Pancreas (tissue), 10 donors: ENCODE measurements around the gene WDR31. TPM values are rescaled to one million over a fixed set of nuclear protein-coding genes. Genes with fewer than 3 reads are reported as not detected.
A peak's percentile ranks its signal among the peaks of the same experiment; 100 is the strongest.
"Not testable (repeated sequence)": the region's sequence is repeated elsewhere in the genome, so short reads cannot be mapped to it uniquely, and the experiment has no call there.

ENCODE experiments used
- ATAC-seq, 4 donors: fragments of 200-7000 bp; cut with Tn5 transposase; one replicate each; pipeline versions ENCODE4 v1.8.0 to v1.9.1; 2020; ENCODE audit warnings: mild to moderate bottlenecking in 4 of 4, moderate library complexity in 4 of 4
- DNase-seq, 6 donors: peaks; one replicate each; pipeline ENCODE4 v3.0.0-alpha.2; 2020
- FAIRE-seq: peaks from 2 replicates; lab custom pipeline; 2012; peaks lifted over from hg19 to GRCh38; lab: Jason Lieb, UNC
- H3K27ac ChIP-seq, 4 donors: fragments of 200-600 bp; sonication (generic); 1 replicate in 3 of 4; 2 replicates in 1 of 4; pipeline versions ENCODE4 v1.5.0 to v1.8.0; 2020
- H3K27me3 ChIP-seq, 4 donors: fragments of 200-600 bp; one replicate each; pipeline ENCODE4 v1.8.0; 2021
- H3K36me3 ChIP-seq, 3 donors: fragments of 200-600 bp; sonication (generic) in 1 of 3; one replicate each; pipeline versions ENCODE4 v1.5.0 to v1.8.0; 2020 to 2021
- H3K4me1 ChIP-seq, 3 donors: fragments of 200-600 bp; one replicate each; pipeline ENCODE4 v1.8.0; 2021
- H3K4me3 ChIP-seq, 4 donors: fragments of 200-600 bp; sonication (generic) in 2 of 4; one replicate each; pipeline versions ENCODE4 v1.5.0 to v1.8.0; 2020 to 2021
- H3K9me3 ChIP-seq, 4 donors: fragments of 200-600 bp; one replicate each; pipeline ENCODE4 v1.8.0; 2021
- CTCF ChIP-seq, 4 donors: fragments of 200-600 bp; sonication (generic) in 3 of 4; IDR thresholded peaks; one replicate each; pipeline versions ENCODE4 v1.5.0 to v1.8.0; 2021; ENCODE audit warnings: antibody characterized with exemption in 4 of 4
- WGBS, 2 donors: extraction: QIAGEN DNeasy Blood & Tissue Kit; methylation state at CpG; one replicate each; pipeline ENCODE4 v1.1.7; 2013; 5-methylcytosine and 5-hydroxymethylcytosine counted together
- intact Hi-C, 3 donors: fragments of 100-400 bp; cut with DNase I; formaldehyde crosslinking; loops; one replicate each; pipeline versions ENCODE4 v1.11.1 to v1.14.2; 2022
- polyA plus RNA-seq, 2 donors: library from polyadenylated mRNA; stranded (reverse); fragments of 200-250 nt; gene quantifications; one replicate each; pipeline ENCODE4 v1.2.3, GENCODE V29; 2013
- total RNA-seq, 6 donors: library from RNA; stranded (reverse); fragmentation: NEBNext Ultra II Directional in 4 of 6; extraction: Animal tissue kit (Norgen Biotek cat#: 25700) in 4 of 6; gene quantifications; one replicate each; pipeline versions ENCODE4 v1.2.1 to v1.2.4, GENCODE V29; 2021 to 2023
- donor health status: healthy with polysubstance abuse.
- donor health status: DM: no; HTN: no; CAD: no; lungs with moderate emphysema.
- donor health status: DM: no; HTN: no; CAD: no.
- donor health status: control.
- donor health status: control.
- donor health status: Bipolar disorder and iron deficiency.
- donor health status: DM: yes; HTN: yes; CAD: no.
- donor health status: DM: no; HTN: no; CAD: no.
- donor health status: DM: no; HTN: no; CAD: no.
- donor health status: DM: yes; HTN: yes; CAD: no.

Gene WDR31
- total and polyA plus RNA-seq, 8 donors, result 1.2 to 4.5 (median 2.7) TPM

GRCh38 chr9:113386571-113387393 lies 46.7 kb upstream of the WDR31 start:
- FAIRE-seq (no peak), ATAC-seq (no peak), DNase-seq (peak in 1 of 6 donors; percentile 15)
- H3K27me3 ChIP-seq, result no peaks in the 10 kb centered on the region
- no peak for TF ChIP-seq CTCF (IDR thresholded peaks at IDR 0.05)
- peaks cover 0 to 24% (median 11%) of the 10 kb centered on the region in 3 donors for H3K36me3 ChIP-seq
- intact Hi-C loops, result no loop called here
- H3K4me1 ChIP-seq, result peaks cover 47 to 52% (median 51%) of the 10 kb centered on the region in 3 donors
- no peaks in the 10 kb centered on the region for H3K9me3 ChIP-seq
- 88 to 89% methylated on average over 4 of the region's 4 CpGs for WGBS, 2 donors
- H3K4me3 ChIP-seq, result no peak overlapping the region
- H3K27ac ChIP-seq, result peak overlapping the region; percentile 68 to 80 (median 75)

DNA sequence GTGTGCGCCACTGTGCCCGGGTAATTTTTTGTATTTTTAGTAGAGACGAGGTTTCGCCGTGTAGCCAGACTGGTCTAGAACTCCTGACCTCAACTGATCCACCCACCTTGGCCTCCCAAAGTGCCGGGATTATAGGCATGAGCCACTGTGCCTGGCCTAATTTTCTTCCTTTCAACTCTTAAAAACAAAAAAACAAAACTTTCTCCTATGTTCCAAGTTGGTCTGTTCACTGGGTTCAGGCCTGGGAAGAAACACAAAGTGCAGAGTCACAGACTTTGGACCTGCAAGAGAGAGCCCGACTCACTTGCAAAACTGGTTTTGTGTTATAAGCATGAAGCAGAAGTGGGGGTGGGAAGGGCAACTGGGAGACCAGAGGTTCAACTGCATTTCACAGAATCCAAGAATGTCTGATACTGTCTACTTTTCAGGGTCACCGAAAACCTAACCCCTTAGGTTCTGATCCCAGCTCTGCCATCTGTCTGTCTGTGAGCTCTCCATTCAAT lies 41.9 kb upstream of the WDR31 start:
- H3K36me3 ChIP-seq, result no peaks in the 10 kb centered on the region
- no peaks in the 10 kb centered on the region for H3K27me3 ChIP-seq
- no peaks in the 10 kb centered on the region for H3K9me3 ChIP-seq
- peak overlapping the region; percentile 68 to 95 (median 78) for H3K27ac ChIP-seq
- peak; percentile 84 to 90 (median 88) for ATAC-seq
- 16 to 18% methylated on average over 8 of the region's 8 CpGs for WGBS, 2 donors
- H3K4me3 ChIP-seq, result no peak overlapping the region
- H3K4me1 ChIP-seq, result peaks cover 48 to 63% (median 58%) of the 10 kb centered on the region in 3 donors
- intact Hi-C loops, result no loop called here
- no peak for FAIRE-seq
- no peak for TF ChIP-seq CTCF (IDR thresholded peaks at IDR 0.05)
- DNase-seq, result peak in 4 of 6 donors; percentile 61 to 88 (median 84)

- H3K27me3 ChIP-seq, intact Hi-C loops, H3K36me3 ChIP-seq, H3K9me3 ChIP-seq, H3K4me3 ChIP-seq, FAIRE-seq, DNase-seq: not testable (repeated sequence)
- peaks cover 43 to 58% (median 53%) of the 10 kb centered on the region in 3 donors for H3K4me1 ChIP-seq
- 31 to 34% methylated on average over 7 of the region's 7 CpGs for WGBS, 2 donors
- peak in 1 of 4 donors; percentile 0 for ATAC-seq
- peak overlapping the region; percentile 68 to 95 (median 78) for H3K27ac ChIP-seq
These were observed 41.4 kb upstream of the WDR31 start for GRCh38 chr9:113381441-113381840.

DNA sequence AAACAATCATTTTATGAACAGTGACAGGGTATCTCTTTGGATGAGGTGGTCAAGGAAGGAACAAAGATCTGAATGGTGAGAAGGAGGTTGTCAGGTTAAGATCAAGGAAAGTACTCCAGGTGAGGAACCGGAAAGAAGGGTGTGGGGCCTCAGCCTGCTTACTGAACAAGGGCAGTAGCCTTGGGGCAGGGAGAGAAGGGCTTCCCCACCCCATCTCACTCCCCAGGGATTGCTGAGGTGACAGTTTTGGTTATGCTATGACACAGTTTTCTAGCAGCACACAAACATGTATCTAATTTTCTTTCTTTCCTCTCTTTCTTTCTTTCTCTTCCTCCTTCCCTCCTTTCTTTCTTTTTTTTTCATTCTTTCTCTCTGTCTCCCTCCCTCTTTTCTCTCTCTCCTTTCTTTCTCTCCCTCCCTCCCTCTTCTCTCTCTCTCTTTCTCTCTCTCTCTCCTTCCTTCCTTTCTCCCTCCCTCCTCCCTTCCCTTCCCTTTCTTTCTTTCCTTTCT lies 40.8 kb upstream of the WDR31 start:
- TF ChIP-seq CTCF (IDR thresholded peaks at IDR 0.05), result no peak
- Histone ChIP-seq H3K4me1 (peaks cover 41 to 52% (median 49%) of the 10 kb centered on the region in 3 donors), H3K27ac (peak overlapping the region in 3 of 4 donors; percentile 49 to 95 (median 88)), H3K27me3 (no peaks in the 10 kb centered on the region), H3K36me3 (no peaks in the 10 kb centered on the region), H3K9me3 (no peaks in the 10 kb centered on the region), H3K4me3 (no peak overlapping the region)
- WGBS, 2 donors, result 23 to 24% methylated on average over 1 of the region's 1 CpG
- intact Hi-C loops, result no loop called here
- FAIRE-seq (no peak), ATAC-seq (no peak), DNase-seq (no peak)

DNA sequence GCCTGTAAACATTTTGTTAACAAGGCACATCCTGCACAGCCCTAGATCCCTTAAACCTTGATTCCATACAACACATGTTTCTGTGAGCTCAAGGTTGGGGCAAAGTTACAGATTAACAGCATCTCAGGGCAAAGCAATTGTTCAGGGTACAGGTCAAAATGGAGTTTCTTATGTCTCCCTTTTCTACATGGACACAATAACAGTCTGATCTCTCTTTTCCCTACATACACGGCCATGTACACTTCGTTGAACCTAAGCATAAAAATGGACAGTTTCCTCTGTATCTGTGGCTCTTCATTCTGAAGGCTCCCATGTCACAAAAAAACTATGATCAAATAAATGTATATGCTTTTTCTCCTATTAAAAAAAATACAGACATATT lies 39.7 kb upstream of the WDR31 start:
- H3K27me3 ChIP-seq, DNase-seq, ATAC-seq, H3K36me3 ChIP-seq, H3K4me3 ChIP-seq, intact Hi-C loops, FAIRE-seq, H3K9me3 ChIP-seq: not testable (repeated sequence)
- Histone ChIP-seq H3K27ac (peak overlapping the region in 3 of 4 donors; percentile 17 to 95 (median 88)), H3K4me1 (peaks cover 41 to 57% (median 52%) of the 10 kb centered on the region in 3 donors)
- 41 to 44% methylated on average over 2 of the region's 2 CpGs for WGBS, 2 donors

- 14% methylated on average over 24 of the region's 24 CpGs for WGBS, 2 donors
- H3K36me3 ChIP-seq, FAIRE-seq, intact Hi-C loops, H3K4me3 ChIP-seq, ATAC-seq, H3K27me3 ChIP-seq, H3K9me3 ChIP-seq: not testable (repeated sequence)
- H3K4me1 ChIP-seq, result peaks cover 41 to 60% (median 54%) of the 10 kb centered on the region in 3 donors
- H3K27ac ChIP-seq, result peak overlapping the region; percentile 17 to 95 (median 60)
- peak in 1 of 6 donors; percentile 55 for DNase-seq
These were observed 39.2 kb upstream of the WDR31 start for GRCh38 chr9:113379094-113379828.
